C4-2B (cell line): ENCODE data around the gene WWC1.

Experiments used
- H3K27ac ChIP-seq: fragments of 450-650 bp; 2 replicates; pipeline ENCODE4 v1.5.1; 2017
- ZFX ChIP-seq: fragments of 450-650 bp; IDR thresholded peaks from 2 replicates; pipeline ENCODE4 v1.6.1; 2017
- TF ChIP-seq, protein P1 (sequence below): fragments of 450-650 bp; conservative IDR thresholded peaks from 2 replicates; pipeline ENCODE4 v1.5.1; 2017; ENCODE audit warnings: mild to moderate bottlenecking

WWC1 gene

DNA sequence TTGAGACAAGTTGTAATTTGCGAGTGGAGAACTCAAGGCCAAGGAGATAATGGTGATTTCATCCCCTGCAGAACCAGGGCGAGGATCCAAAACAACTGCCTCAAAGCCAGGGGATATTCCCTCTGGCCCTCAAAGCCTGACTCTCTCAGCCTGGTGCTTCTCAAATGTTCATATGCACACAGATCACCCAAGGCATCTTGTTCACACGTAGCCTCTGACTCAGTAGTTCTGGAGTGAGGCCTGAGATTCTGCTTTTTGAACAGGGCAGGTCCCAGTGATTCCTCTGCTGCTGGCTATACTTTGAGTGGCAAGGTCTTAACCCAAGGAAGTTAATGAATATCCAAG, 30.2 kb upstream of the WWC1 start:
- no peak overlapping the region for H3K27ac ChIP-seq
- no peak for TF ChIP-seq ZFX
- TF ChIP-seq, protein P1, sequence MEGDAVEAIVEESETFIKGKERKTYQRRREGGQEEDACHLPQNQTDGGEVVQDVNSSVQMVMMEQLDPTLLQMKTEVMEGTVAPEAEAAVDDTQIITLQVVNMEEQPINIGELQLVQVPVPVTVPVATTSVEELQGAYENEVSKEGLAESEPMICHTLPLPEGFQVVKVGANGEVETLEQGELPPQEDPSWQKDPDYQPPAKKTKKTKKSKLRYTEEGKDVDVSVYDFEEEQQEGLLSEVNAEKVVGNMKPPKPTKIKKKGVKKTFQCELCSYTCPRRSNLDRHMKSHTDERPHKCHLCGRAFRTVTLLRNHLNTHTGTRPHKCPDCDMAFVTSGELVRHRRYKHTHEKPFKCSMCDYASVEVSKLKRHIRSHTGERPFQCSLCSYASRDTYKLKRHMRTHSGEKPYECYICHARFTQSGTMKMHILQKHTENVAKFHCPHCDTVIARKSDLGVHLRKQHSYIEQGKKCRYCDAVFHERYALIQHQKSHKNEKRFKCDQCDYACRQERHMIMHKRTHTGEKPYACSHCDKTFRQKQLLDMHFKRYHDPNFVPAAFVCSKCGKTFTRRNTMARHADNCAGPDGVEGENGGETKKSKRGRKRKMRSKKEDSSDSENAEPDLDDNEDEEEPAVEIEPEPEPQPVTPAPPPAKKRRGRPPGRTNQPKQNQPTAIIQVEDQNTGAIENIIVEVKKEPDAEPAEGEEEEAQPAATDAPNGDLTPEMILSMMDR = no peak

DNA sequence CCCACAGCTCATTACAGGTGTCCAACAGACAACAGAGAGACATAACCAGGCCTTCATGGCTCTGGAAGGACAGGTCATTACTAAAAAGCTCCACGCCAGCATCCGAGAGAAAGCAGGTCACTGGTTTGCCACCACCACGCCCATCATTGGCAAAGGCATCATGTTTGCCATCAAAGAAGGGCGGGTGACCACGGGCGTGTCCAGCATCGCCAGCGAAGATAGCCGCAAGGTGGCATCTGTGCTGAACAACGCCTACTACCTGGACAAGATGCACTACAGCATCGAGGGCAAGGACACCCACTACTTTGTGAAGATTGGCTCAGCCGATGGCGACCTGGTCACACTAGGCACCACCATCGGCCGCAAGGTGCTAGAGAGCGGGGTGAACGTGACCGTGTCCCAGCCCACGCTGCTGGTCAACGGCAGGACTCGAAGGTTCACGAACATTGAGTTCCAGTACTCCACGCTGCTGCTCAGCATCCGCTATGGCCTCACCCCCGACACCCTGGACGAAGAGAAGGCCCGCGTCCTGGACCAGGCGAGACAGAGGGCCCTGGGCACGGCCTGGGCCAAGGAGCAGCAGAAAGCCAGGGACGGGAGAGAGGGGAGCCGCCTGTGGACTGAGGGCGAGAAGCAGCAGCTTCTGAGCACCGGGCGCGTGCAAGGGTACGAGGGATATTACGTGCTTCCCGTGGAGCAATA, 29.3 kb upstream of the WWC1 start:
- TF ChIP-seq, protein P1 = no peak
- TF ChIP-seq ZFX = no peak
- H3K27ac ChIP-seq = no peak overlapping the region

DNA sequence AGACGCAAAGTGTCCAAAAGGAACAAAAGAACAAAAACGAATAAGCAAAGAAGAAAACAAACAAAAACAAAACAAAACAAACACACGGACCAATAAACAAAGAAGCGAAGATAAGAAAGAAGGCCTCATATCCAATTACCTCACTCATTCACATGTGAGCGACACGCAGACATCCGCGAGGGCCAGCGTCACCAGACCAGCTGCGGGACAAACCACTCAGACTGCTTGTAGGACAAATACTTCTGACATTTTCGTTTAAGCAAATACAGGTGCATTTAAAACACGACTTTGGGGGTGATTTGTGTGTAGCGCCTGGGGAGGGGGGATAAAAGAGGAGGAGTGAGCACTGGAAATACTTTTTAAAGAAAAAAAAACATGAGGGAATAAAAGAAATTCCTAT, 28.3 kb upstream of the WWC1 start:
- no peak overlapping the region for H3K27ac ChIP-seq
- TF ChIP-seq, protein P1 = no peak
- no peak for TF ChIP-seq ZFX

DNA sequence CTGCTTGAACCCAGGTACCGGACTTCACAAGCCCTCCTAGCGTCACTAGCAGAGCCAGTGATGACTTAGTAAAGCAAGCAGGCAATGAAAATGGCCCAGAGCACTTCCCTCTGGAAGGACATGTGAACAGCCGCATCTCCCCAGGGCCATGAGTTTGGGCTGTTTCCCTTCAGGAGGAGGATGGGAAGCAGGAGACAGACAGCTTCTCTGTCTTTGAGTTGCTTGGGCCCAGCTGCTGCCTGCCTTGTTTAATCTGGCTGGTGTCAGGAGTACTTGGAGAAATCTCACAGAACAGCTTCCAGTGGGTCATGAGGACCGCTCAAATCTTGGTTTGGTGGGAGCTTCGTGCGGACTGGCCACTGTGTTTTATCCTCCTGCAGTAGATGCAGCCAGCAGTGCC, 25.4 kb upstream of the WWC1 start:
- no peak overlapping the region for H3K27ac ChIP-seq
- TF ChIP-seq, protein P1 = no peak
- no peak for TF ChIP-seq ZFX

DNA sequence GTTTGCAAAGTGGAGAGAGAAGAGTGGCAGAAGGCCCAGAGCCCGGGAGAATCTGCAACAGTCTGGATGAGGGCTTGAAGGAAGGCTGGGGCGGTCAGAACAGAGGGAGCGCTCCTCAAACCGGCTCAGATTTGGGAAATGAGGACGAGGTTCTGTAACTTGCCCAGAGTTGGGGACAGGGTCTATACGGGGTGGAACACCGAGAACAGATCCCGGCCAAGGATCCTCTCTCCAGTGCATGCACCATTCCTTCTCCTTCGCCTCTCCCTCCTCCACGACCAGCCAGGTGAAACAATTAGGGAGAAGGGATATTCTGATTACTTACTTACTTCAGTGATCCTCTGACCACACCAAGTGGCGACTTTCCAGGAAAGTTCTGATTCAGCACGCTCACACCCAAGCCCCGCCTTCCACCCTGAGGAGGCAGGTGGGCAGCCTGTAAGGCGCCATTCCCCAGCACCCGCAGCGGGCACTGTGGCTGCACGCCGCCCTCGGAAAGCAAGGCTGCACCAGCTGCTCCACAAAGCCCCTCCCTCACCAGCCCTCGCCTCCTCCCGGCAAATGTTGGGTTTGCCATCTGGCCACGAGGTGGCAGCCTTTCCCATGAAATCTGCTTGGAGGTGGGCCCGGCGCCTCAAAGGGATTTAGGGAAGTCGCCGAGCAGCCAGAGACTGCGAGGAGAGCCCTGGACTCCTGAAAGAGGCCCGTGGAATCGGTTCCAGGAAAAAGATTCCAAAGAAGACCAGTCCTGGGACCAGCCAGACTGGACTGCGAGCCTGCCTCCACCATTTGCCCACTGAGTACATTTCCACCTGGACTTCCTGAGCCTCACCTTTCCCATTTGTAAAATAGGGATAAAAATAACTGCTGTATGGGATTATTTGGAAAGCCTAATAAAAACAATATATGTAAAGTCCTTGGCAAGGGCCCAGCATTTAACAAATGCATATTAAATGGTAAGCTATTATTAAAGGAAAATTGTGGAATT, 22.2 kb upstream of the WWC1 start:
- peak overlapping the region; percentile 11 for H3K27ac ChIP-seq

DNA sequence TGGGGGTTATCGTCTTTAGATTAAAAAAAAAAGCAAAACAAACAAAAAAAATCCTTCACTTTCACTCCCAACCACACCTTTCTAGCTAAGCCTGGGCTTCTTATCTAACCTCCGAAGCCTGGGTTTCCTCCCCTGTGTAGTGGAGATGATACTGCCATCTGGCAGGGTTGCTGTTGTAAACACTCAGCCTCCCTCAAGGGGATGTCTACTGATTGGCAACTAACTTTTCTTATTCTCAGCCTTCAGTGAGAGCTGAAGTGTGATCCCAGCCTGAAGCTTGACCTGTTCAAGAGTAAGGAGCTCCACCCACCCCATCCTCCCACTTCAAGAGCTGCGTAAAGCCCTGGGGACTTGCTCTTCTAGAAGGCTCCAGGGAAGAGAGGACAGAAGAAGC, 21.5 kb upstream of the WWC1 start:
- H3K27ac ChIP-seq = peak overlapping the region; percentile 11

More for the DNA sequence above, 22.2 kb upstream of the WWC1 start:
- no peak for TF ChIP-seq ZFX
- TF ChIP-seq, protein P1 = peak; percentile 92

DNA sequence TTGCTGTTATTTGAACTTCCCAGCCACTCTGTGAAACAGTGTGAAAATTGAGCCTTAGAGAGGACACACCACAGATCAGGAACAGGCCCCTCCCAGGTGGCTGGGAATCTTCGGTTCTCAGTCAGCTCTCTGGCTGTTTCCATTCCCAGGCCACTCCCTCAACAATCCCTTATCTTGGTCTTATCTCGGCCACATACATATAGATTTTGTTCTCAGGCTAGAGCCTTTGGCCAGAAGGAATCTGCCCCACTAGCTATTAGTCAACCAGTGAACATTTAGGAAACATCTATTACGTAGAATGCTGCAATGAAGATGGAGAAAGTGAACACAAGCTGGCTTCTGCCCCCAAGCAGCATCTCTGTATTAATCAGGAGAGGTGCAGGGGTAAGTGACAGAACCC, 21.0 kb upstream of the WWC1 start:
- TF ChIP-seq, protein P1 = no peak
- TF ChIP-seq ZFX = no peak
- H3K27ac ChIP-seq = peak overlapping the region; percentile 11; the same call in 1 of the 2 replicates

More for the DNA sequence above, 21.5 kb upstream of the WWC1 start:
- TF ChIP-seq ZFX = no peak
- TF ChIP-seq, protein P1 = no peak
